Activated CD8-positive, alpha-beta T cell treated with anti-CD3 and anti-CD28 coated beads, Interleukin-2, amount 10 ng/mL, durations not matched to agents 7 days and 5 days (primary cell): ENCODE results near the gene RAB10. TPM values are rescaled to one million over a fixed set of nuclear protein-coding genes. Genes with fewer than 3 reads are reported as not detected.
"Not testable (repeated sequence)": the region's sequence is repeated elsewhere in the genome, so short reads cannot be mapped to it uniquely, and the experiment has no call there.

ENCODE experiments used
- ATAC-seq: fragments of 150-1000 bp; cut with Tn5 transposase; one replicate; pipeline ENCODE4 v1.10.0; 2021; ENCODE audit warnings: moderate library complexity
- CTCF ChIA-PET: fragments of 350-600 bp; sonication (Branson Sonifier 250); formaldehyde crosslinking; loops from one replicate; lab custom pipeline; 2021; ENCODE audit warnings: antibody characterized with exemption; lab: Charles Lee
- POLR2A ChIA-PET: fragments of 350-600 bp; sonication (Branson Sonifier 250); formaldehyde crosslinking; loops from one replicate; lab custom pipeline; 2021; ENCODE audit warnings: antibody characterized with exemption; lab: Charles Lee
- DNase-seq: peaks from one replicate; pipeline ENCODE4 v3.0.0-alpha.2; 2020
- H3K27ac Mint-ChIP-seq: one replicate; pipeline ENCODE4 v1.8.0; 2021; ENCODE audit warnings: mild to moderate bottlenecking, mixed read lengths
- H3K27me3 Mint-ChIP-seq: one replicate; pipeline ENCODE4 v1.8.0; 2021; ENCODE audit warnings: low read depth, mixed read lengths
- H3K36me3 Mint-ChIP-seq: one replicate; pipeline ENCODE4 v1.8.0; 2021; ENCODE audit warnings: low read depth, mixed read lengths
- H3K4me1 Mint-ChIP-seq: one replicate; pipeline ENCODE4 v1.8.0; 2021; ENCODE audit warnings: low read depth, mixed read lengths
- H3K4me3 Mint-ChIP-seq: one replicate; pipeline ENCODE4 v1.8.0; 2021; ENCODE audit warnings: mild to moderate bottlenecking, mixed read lengths
- H3K9me3 Mint-ChIP-seq: one replicate; pipeline ENCODE4 v1.8.0; 2022; ENCODE audit warnings: mixed read lengths; ENCODE audit not compliant: insufficient read depth
- total RNA-seq, 2 experiments: library from RNA; stranded (reverse); gene quantifications; one replicate each; pipeline ENCODE4 v1.2.3, GENCODE V29; 2021

Gene RAB10
- total RNA-seq, 2 experiments from 2014 or later = 110 to 115 TPM

GRCh38 chr2:26078939-26079338 is 45.1 kb downstream of the RAB10 start:
- H3K27ac Mint-ChIP-seq = no peak overlapping the region
- no peak overlapping the region for H3K4me3 Mint-ChIP-seq
- H3K27me3 Mint-ChIP-seq = no peaks in the 10 kb centered on the region
- ChIA-PET CTCF (interaction anchor here (1.0 to 1.7 kb wide), 3 partner anchors 9 to 18 kb away, joined by 3 to 10 read pairs (median 5); no protein-coding TSS in a partner anchor), POLR2A (no interaction called here)
- H3K36me3 Mint-ChIP-seq = peaks cover 50% of the 10 kb centered on the region
- DNase-seq (no peak), ATAC-seq (no peak)
- H3K9me3 Mint-ChIP-seq = peaks cover 31% of the 10 kb centered on the region
- H3K4me1 Mint-ChIP-seq = peaks cover 10% of the 10 kb centered on the region

- no peaks in the 10 kb centered on the region for H3K27me3 Mint-ChIP-seq
- POLR2A ChIA-PET = no interaction called here
- no peak overlapping the region for H3K4me3 Mint-ChIP-seq
- H3K36me3 Mint-ChIP-seq = peaks cover 54% of the 10 kb centered on the region
- H3K27ac Mint-ChIP-seq = no peak overlapping the region
- DNase-seq (no peak), ATAC-seq (no peak)
- H3K9me3 Mint-ChIP-seq = peaks cover 31% of the 10 kb centered on the region
- CTCF ChIA-PET = interaction anchor here (1.7 kb wide), 1 partner anchor 8 kb away, joined by 10 read pairs; no protein-coding TSS in a partner anchor
- peaks cover 11% of the 10 kb centered on the region for H3K4me1 Mint-ChIP-seq
Observed at GRCh38 chr2:26080356-26080755, 46.5 kb downstream of the RAB10 start.

DNA sequence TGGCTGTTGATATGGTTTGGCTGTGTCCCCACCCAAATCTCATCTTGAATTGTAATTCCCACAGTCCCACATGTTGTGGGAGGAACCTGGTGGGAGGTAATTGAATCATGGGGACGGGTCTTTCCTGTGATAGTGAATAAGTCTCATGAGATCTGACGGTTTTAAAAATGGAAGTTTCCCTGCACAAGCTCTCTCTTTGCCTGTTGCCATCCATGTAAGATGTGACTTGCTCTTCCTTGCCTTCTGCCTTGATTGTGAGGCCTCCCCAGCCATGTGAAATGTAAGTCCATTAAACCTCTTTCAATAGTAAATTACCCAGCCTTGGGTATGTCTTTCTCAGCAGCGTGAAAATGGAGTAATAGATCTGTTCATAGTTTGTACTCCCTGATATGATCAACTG is 47.0 kb downstream of the RAB10 start:
- DNase-seq, ATAC-seq, H3K27me3 Mint-ChIP-seq, POLR2A ChIA-PET, H3K4me3 Mint-ChIP-seq, CTCF ChIA-PET, H3K27ac Mint-ChIP-seq: not testable (repeated sequence)
- H3K36me3 Mint-ChIP-seq = peaks cover 53% of the 10 kb centered on the region
- H3K9me3 Mint-ChIP-seq = peaks cover 31% of the 10 kb centered on the region
- peaks cover 13% of the 10 kb centered on the region for H3K4me1 Mint-ChIP-seq

- DNase-seq (no peak), ATAC-seq (no peak)
- peaks cover 31% of the 10 kb centered on the region for H3K9me3 Mint-ChIP-seq
- peaks cover 56% of the 10 kb centered on the region for H3K36me3 Mint-ChIP-seq
- H3K27ac Mint-ChIP-seq = no peak overlapping the region
- H3K4me1 Mint-ChIP-seq = peaks cover 18% of the 10 kb centered on the region
- ChIA-PET POLR2A (no interaction called here), CTCF (no interaction called here)
- H3K4me3 Mint-ChIP-seq = no peak overlapping the region
- H3K27me3 Mint-ChIP-seq = no peaks in the 10 kb centered on the region
Observed at GRCh38 chr2:26081556-26081955, 47.7 kb downstream of the RAB10 start.

DNA sequence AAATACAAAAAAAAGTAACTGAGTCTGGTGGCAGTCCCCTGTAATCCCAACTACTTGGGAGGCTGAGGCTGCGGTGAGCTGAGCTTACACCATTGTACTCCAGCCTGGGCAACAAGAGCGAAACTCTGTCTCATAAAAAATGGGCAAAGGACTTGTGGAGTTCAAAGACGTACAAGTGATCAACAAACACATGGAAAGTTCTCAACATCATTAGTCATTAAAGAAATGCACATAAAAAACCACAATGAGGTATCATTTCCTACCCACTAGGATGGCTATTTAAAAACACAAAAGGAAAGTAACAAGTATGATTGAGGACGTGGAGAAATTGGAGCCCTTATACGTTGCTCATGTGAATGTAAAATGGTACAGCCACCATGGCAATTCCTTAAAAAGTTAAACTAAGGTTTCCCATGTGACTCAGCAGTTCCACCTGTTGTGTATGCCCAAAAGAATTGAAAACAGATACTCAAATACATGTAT is 52.3 kb downstream of the RAB10 start:
- H3K36me3 Mint-ChIP-seq = peaks cover 27% of the 10 kb centered on the region
- H3K27me3 Mint-ChIP-seq = no peaks in the 10 kb centered on the region
- peak overlapping the region; percentile 54 for H3K27ac Mint-ChIP-seq
- peaks cover 26% of the 10 kb centered on the region for H3K4me1 Mint-ChIP-seq
- ChIA-PET POLR2A (interaction anchor here (0.6 kb wide), 1 partner anchor 18 kb away, joined by 4 read pairs; no protein-coding TSS in a partner anchor), CTCF (interaction anchor here (1.1 to 3.2 kb wide), 4 partner anchors 10 to 234 kb away, joined by 3 to 30 read pairs (median 16); no protein-coding TSS in a partner anchor)
- H3K4me3 Mint-ChIP-seq = no peak overlapping the region
- no peak for DNase-seq
- ATAC-seq = peak; percentile 60
- peaks cover 17% of the 10 kb centered on the region for H3K9me3 Mint-ChIP-seq

DNA sequence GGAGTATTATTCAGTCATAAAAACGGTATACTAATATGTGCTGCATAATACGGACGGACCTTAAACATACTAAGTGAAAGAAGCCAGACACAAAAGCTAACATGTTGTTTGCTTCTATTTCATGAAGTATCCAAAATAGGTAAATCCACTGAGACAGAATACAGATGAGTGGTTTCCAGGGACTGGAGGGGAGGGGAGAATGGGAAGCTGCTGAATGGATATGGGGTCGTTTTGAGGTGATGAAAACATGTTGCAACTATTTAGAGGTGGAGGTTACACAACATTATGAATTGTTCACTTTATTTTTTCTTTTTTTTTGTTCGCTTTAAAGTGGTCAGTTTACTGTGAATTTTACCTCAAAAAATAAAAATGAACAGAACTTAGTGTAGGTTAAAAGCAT is 52.9 kb downstream of the RAB10 start:
- DNase-seq (no peak), ATAC-seq (no peak)
- Mint-ChIP-seq H3K4me1 (peaks cover 29% of the 10 kb centered on the region), H3K27me3 (no peaks in the 10 kb centered on the region), H3K4me3 (no peak overlapping the region), H3K36me3 (peaks cover 25% of the 10 kb centered on the region), H3K9me3 (peaks cover 11% of the 10 kb centered on the region), H3K27ac (peak overlapping the region; percentile 45)
- CTCF ChIA-PET = interaction anchor here (1.0 to 3.2 kb wide), 5 partner anchors 11 to 136 kb away, joined by 3 to 30 read pairs (median 19); no protein-coding TSS in a partner anchor
- POLR2A ChIA-PET = interaction anchor here (0.6 kb wide), 1 partner anchor 18 kb away, joined by 4 read pairs; no protein-coding TSS in a partner anchor

GRCh38 chr2:26088038-26088643 is 54.3 kb downstream of the RAB10 start:
- POLR2A ChIA-PET = interaction anchor here (0.8 kb wide), 1 partner anchor 54 kb away, joined by 3 read pairs; the partner anchor contains the start of gene RAB10
- H3K27me3 Mint-ChIP-seq = no peaks in the 10 kb centered on the region

DNA sequence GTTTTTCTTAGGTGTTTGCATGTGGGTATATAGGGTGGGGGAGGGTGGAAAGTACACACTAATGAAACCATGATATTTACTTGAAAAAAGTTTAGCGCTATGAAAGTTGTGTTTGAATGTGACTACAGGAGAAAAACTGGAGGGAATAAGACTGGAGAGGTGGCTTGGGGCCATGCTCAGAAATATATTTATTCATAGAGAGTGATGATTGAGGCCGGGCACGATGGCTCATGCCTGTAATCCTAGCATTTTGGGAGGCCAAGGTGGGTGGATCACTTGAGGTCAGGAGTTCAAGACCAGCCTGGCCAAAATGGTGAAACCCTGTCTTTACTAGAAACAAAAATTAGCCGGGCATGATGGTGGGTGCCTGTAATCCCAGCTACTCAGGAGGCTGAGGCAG is 55.0 kb downstream of the RAB10 start:
- POLR2A ChIA-PET, H3K9me3 Mint-ChIP-seq, H3K4me3 Mint-ChIP-seq, H3K27ac Mint-ChIP-seq, H3K27me3 Mint-ChIP-seq, ATAC-seq, DNase-seq: not testable (repeated sequence)
- Mint-ChIP-seq H3K36me3 (peaks cover 23% of the 10 kb centered on the region), H3K4me1 (peaks cover 35% of the 10 kb centered on the region)
- CTCF ChIA-PET = interaction anchor here (1.2 to 3.2 kb wide), 10 partner anchors 13 to 238 kb away, joined by 3 to 30 read pairs (median 6); partner anchors contain the start of gene RAB10

More at GRCh38 chr2:26088038-26088643, 54.3 kb downstream of the RAB10 start:
- Mint-ChIP-seq H3K4me3 (no peak overlapping the region), H3K4me1 (peaks cover 35% of the 10 kb centered on the region), H3K36me3 (peaks cover 19% of the 10 kb centered on the region), H3K27ac (no peak overlapping the region), H3K9me3 (no peaks in the 10 kb centered on the region)
- DNase-seq (peak; percentile 33), ATAC-seq (peak; percentile 63)
- CTCF ChIA-PET = interaction anchor here (0.6 to 3.2 kb wide), 28 partner anchors 9 to 480 kb away, joined by 3 to 30 read pairs (median 4); partner anchors contain the start of genes KIF3C and RAB10

GRCh38 chr2:26089337-26089736 is 55.5 kb downstream of the RAB10 start:
- Mint-ChIP-seq H3K9me3 (no peaks in the 10 kb centered on the region), H3K4me3 (no peak overlapping the region), H3K27ac (no peak overlapping the region), H3K4me1 (peaks cover 35% of the 10 kb centered on the region), H3K27me3 (no peaks in the 10 kb centered on the region), H3K36me3 (peaks cover 21% of the 10 kb centered on the region)
- ATAC-seq (no peak), DNase-seq (no peak)
- CTCF ChIA-PET = interaction anchor here (3.2 kb wide), 1 partner anchor 14 kb away, joined by 29 read pairs; no protein-coding TSS in a partner anchor
- POLR2A ChIA-PET = no interaction called here

GRCh38 chr2:26095758-26096157 is 61.9 kb downstream of the RAB10 start:
- CTCF ChIA-PET = interaction anchor here (1.0 kb wide), 1 partner anchor 104 kb away, joined by 5 read pairs; no protein-coding TSS in a partner anchor
- POLR2A ChIA-PET = interaction anchor here (0.6 to 1.1 kb wide), 2 partner anchors 9 to 442 kb away, joined by 3 to 4 read pairs; no protein-coding TSS in a partner anchor
- Mint-ChIP-seq H3K27me3 (no peaks in the 10 kb centered on the region), H3K27ac (no peak overlapping the region), H3K9me3 (no peaks in the 10 kb centered on the region), H3K36me3 (peaks cover 25% of the 10 kb centered on the region), H3K4me3 (no peak overlapping the region), H3K4me1 (peaks cover 9% of the 10 kb centered on the region)
- ATAC-seq (no peak), DNase-seq (no peak)

DNA sequence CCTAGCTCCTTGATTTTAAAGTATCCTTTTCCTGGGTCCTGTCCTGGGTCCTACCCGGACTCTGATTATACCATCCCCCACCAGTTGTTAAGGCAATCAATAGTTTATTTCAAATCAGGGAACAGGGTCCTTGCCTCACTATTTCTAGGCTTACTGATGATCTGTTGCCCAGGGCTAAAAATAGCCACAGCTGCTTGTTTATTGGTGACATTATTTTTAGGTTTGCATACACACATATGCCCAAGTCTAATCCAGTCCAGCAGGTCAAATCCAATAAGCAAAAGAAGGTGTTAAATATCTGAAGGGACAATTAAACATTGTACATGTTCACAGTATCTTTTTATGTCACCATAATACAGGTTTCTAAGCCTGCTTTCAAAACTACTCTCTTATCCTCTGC is 66.0 kb downstream of the RAB10 start:
- H3K27ac Mint-ChIP-seq = no peak overlapping the region
- no peaks in the 10 kb centered on the region for H3K4me1 Mint-ChIP-seq
- H3K9me3 Mint-ChIP-seq = no peaks in the 10 kb centered on the region
- H3K4me3 Mint-ChIP-seq = no peak overlapping the region
- ChIA-PET CTCF (no interaction called here), POLR2A (no interaction called here)
- no peak for ATAC-seq
- no peak for DNase-seq
- peaks cover 41% of the 10 kb centered on the region for H3K36me3 Mint-ChIP-seq
- no peaks in the 10 kb centered on the region for H3K27me3 Mint-ChIP-seq

DNA sequence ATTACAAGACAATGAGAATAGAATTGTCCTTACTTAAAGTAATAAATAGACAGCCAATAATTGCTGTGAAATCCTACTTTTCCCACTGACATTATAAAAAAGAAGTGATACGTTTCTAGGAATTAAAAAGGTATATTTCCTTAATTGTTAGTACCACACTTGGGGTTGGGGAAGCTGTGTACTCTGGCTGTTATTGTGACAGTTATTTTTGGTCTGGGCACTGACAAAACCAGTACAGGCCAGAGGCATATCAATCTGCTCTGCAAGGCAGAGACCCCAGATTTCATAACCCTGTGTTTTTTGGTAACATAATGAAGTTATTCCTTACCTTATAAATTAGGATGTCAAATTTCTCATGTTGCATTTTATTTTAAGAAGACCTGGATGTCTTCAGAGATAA is 66.5 kb downstream of the RAB10 start:
- DNase-seq (no peak), ATAC-seq (no peak)
- H3K27me3 Mint-ChIP-seq = no peaks in the 10 kb centered on the region
- H3K36me3 Mint-ChIP-seq = peaks cover 42% of the 10 kb centered on the region
- ChIA-PET CTCF (interaction anchor here (1.4 kb wide), 1 partner anchor 248 kb away, joined by 5 read pairs; no protein-coding TSS in a partner anchor), POLR2A (no interaction called here)
- no peak overlapping the region for H3K4me3 Mint-ChIP-seq
- no peak overlapping the region for H3K27ac Mint-ChIP-seq
- H3K4me1 Mint-ChIP-seq = no peaks in the 10 kb centered on the region
- H3K9me3 Mint-ChIP-seq = no peaks in the 10 kb centered on the region
